ENCODE measurements around the gene QKI. TPM values are rescaled to one million over a fixed set of nuclear protein-coding genes. Genes with fewer than 3 reads are reported as not detected.

Gene QKI
- total and polyA plus RNA-seq, 8 donors, result 136 to 195 (median 158) TPM

- no peak for DNase-seq
Observed at GRCh38 chr6:163602851-163603250, 188.3 kb downstream of the QKI start.

GRCh38 chr6:163603395-163603794, 188.9 kb downstream of the QKI start:
- DNase-seq (no peak), ATAC-seq (no peak)
- Histone ChIP-seq H3K4me3 (no peak overlapping the region), H3K4me1 (no peaks in the 10 kb centered on the region), H3K9me3 (peaks cover 0 to 6% of the 10 kb centered on the region in 2 donors), H3K27ac (no peak overlapping the region), H3K36me3 (no peaks in the 10 kb centered on the region), H3K27me3 (no peaks in the 10 kb centered on the region)
- intact Hi-C loops (cut with DNase I), result no loop called here
- no peak for TF ChIP-seq CTCF (IDR thresholded peaks at IDR 0.05)

More at GRCh38 chr6:163602851-163603250, 188.3 kb downstream of the QKI start:
- Histone ChIP-seq H3K27ac (no peak overlapping the region), H3K9me3 (peaks cover 0 to 6% of the 10 kb centered on the region in 2 donors), H3K27me3 (no peaks in the 10 kb centered on the region), H3K36me3 (no peaks in the 10 kb centered on the region), H3K4me3 (no peak overlapping the region), H3K4me1 (no peaks in the 10 kb centered on the region)
- no peak for TF ChIP-seq CTCF (IDR thresholded peaks at IDR 0.05)
- intact Hi-C loops (cut with DNase I), result no loop called here
- no peak for ATAC-seq

- H3K4me1 ChIP-seq, result no peaks in the 10 kb centered on the region
- DNase-seq, result no peak
- ATAC-seq, result no peak
- intact Hi-C loops (cut with DNase I), result no loop called here
- H3K36me3 ChIP-seq, result no peaks in the 10 kb centered on the region
- peaks cover 0 to 6% of the 10 kb centered on the region in 2 donors for H3K9me3 ChIP-seq
- no peak for TF ChIP-seq CTCF (IDR thresholded peaks at IDR 0.05)
- no peaks in the 10 kb centered on the region for H3K27me3 ChIP-seq
- no peak overlapping the region for H3K27ac ChIP-seq
- H3K4me3 ChIP-seq, result no peak overlapping the region
Observed at GRCh38 chr6:163605385-163606097, 191.0 kb downstream of the QKI start.

- no peak for TF ChIP-seq CTCF (IDR thresholded peaks at IDR 0.05)
- DNase-seq, result no peak
- peaks cover 0 to 6% of the 10 kb centered on the region in 2 donors for H3K9me3 ChIP-seq
- no peaks in the 10 kb centered on the region for H3K36me3 ChIP-seq
- H3K4me1 ChIP-seq, result no peaks in the 10 kb centered on the region
- intact Hi-C loops (cut with DNase I), result no loop called here
- H3K27me3 ChIP-seq, result no peaks in the 10 kb centered on the region
- H3K4me3 ChIP-seq, result no peak overlapping the region
- H3K27ac ChIP-seq, result no peak overlapping the region
- ATAC-seq, result no peak
Observed at GRCh38 chr6:163607792-163608191, 193.3 kb downstream of the QKI start.

GRCh38 chr6:163608204-163608644, 193.7 kb downstream of the QKI start:
- intact Hi-C loops (cut with DNase I), result no loop called here
- peaks cover 0 to 6% of the 10 kb centered on the region in 2 donors for H3K9me3 ChIP-seq
- H3K27ac ChIP-seq, result no peak overlapping the region
- ATAC-seq (no peak), DNase-seq (no peak)
- H3K27me3 ChIP-seq, result no peaks in the 10 kb centered on the region
- no peak overlapping the region for H3K4me3 ChIP-seq
- H3K4me1 ChIP-seq, result no peaks in the 10 kb centered on the region
- H3K36me3 ChIP-seq, result no peaks in the 10 kb centered on the region
- TF ChIP-seq CTCF (IDR thresholded peaks at IDR 0.05), result no peak
